ENCODE results near the gene NBPF4.
"Not testable (repeated sequence)": the region's sequence is repeated elsewhere in the genome, so short reads cannot be mapped to it uniquely, and the experiment has no call there.

The NBPF4 gene

DNA sequence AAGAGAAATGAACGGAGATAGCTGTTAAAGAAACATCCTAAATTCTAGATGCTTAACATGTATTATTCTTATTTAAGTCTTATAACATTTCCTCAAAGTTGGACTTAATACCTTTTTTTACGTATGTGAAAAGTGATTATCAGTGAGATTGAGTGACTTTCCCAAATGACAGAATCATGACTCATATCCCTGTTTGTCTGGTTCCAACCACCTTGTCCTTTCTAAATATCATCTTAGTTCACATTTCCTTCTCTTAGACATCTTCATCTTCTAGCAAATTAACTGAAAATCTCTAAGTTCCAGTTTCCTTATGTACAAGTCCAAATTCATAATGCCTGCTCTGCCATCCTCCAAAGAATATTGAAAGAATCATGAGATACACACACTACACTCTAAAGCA, 26.9 kb downstream of the NBPF4 start:
- DNase-seq (ENCODE audit: low read depth); H3K4me3 ChIP-seq (ENCODE audit: low read depth, low read length); in situ Hi-C loops (cut with HindIII; ENCODE audit: low sequenced_read_pairs): not testable (repeated sequence)

DNA sequence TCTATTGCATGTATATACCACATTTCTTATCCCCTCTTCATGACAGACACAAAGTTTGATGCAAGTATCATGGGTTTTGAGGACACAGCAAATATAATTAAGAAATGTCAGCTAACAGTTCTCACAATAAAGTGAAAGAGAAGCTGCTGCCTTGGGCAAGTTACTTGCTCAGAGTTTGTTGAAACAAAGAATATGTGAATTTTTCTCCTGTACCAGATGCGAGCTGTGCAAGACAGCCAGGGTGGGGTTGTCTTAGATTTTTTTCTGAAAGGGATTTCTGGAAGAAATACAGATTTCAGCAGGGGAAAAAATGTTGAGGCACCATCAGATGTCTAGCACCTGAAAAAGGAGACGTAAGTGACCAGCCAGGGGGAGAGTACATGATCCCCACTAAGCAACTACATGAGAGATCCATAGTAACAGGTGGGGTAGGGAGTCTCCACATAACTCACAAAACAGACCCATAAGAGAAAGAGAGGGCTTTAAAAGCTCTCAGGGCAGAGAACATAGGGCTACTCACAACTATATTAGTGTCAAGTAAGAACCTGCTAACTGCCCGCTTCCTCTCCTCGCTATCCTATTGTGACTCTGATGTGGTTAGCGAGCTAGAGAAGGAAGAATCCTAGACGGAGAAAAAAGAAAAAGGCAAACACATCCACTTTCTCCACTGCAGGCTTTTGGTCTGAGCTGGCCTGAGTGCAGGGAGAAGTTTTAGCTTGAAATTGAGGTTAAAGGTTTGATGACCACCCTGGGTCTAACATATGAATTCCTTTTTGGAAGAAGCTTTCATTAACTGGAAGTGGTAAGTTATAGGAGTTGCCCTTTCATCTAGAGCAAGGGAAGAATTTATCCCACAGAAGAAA, 27.6 kb downstream of the NBPF4 start:
- H3K4me3 ChIP-seq (ENCODE audit: low read depth, low read length); in situ Hi-C loops (cut with HindIII; ENCODE audit: low sequenced_read_pairs); DNase-seq (ENCODE audit: low read depth): not testable (repeated sequence)

DNA sequence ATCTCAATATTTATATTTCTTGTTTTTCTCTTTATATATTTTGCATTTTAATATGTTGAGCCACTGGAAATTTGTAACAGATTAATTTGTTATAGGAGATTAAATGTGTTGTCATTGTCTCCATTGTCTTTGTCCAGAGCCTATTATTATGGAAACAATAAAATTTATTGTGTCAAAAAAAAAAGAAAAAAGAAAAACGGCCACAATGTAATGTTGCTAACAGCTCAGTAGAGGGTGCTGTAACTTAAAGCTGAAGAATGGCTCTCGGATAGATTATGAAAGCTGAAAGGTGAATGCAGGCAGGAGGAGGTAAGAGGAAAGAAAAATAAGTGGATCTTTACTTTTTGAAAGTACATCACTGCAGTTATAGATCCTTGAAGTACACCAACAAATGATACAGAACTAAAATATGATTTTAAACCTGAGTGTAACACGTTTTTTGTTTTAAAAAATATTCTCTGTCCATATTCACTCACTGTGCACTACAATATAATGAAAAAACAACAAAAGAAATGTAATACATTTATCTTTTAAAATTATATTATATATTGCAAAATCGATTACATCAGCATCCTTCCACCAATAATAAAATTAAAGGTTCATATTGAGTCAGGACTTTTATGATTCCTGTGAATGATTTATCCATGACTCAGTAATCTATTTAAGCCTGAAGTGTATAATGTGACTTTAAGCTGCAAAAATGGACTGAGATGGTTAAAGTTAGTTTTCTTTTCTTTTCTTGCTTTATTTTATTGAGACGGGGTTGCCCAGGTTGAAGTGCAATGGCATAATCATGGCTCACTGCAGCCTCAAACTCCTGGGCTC, 29.0 kb downstream of the NBPF4 start:
- TF ChIP-seq, protein P1, sequence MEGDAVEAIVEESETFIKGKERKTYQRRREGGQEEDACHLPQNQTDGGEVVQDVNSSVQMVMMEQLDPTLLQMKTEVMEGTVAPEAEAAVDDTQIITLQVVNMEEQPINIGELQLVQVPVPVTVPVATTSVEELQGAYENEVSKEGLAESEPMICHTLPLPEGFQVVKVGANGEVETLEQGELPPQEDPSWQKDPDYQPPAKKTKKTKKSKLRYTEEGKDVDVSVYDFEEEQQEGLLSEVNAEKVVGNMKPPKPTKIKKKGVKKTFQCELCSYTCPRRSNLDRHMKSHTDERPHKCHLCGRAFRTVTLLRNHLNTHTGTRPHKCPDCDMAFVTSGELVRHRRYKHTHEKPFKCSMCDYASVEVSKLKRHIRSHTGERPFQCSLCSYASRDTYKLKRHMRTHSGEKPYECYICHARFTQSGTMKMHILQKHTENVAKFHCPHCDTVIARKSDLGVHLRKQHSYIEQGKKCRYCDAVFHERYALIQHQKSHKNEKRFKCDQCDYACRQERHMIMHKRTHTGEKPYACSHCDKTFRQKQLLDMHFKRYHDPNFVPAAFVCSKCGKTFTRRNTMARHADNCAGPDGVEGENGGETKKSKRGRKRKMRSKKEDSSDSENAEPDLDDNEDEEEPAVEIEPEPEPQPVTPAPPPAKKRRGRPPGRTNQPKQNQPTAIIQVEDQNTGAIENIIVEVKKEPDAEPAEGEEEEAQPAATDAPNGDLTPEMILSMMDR (IDR thresholded peaks at IDR 0.05; ENCODE audit: low read depth, low read length, missing control alignments): peak; percentile 43
- DNase-seq (ENCODE audit: low read depth); H3K4me3 ChIP-seq (ENCODE audit: low read depth, low read length); in situ Hi-C loops (cut with HindIII; ENCODE audit: low sequenced_read_pairs): not testable (repeated sequence)

DNA sequence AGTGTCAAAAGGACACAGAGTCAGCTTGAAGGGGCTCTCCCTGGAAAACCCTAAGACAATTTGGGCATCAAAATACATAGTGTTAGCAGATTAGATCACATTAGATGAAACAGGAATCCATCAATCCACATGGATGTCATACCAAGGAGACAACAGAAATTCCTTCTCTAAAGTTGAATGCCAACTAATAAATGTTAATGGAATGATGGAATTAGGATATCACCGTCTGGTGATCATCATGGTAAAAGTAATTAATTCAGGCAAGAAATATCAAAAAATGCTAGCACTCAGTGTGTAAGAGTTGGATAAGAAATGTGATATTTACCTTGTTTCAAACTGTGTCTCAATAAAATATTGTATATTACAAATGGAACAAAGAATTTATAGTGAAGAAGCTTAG, 32.9 kb downstream of the NBPF4 start:
- no peak for DNase-seq (ENCODE audit: low read depth)
- in situ Hi-C loops (cut with HindIII; ENCODE audit: low sequenced_read_pairs): no loop called here
- TF ChIP-seq, protein P1 (IDR thresholded peaks at IDR 0.05; ENCODE audit: low read depth, low read length, missing control alignments): no peak
- H3K4me3 ChIP-seq (ENCODE audit: low read depth, low read length): no peak overlapping the region

- in situ Hi-C loops (cut with HindIII; ENCODE audit: low sequenced_read_pairs): no loop called here
- no peak for DNase-seq (ENCODE audit: low read depth)
- TF ChIP-seq, protein P1 (IDR thresholded peaks at IDR 0.05; ENCODE audit: low read depth, low read length, missing control alignments): no peak
These were observed 34.3 kb downstream of the NBPF4 start for GRCh38 chr1:108209456-108210108.

DNA sequence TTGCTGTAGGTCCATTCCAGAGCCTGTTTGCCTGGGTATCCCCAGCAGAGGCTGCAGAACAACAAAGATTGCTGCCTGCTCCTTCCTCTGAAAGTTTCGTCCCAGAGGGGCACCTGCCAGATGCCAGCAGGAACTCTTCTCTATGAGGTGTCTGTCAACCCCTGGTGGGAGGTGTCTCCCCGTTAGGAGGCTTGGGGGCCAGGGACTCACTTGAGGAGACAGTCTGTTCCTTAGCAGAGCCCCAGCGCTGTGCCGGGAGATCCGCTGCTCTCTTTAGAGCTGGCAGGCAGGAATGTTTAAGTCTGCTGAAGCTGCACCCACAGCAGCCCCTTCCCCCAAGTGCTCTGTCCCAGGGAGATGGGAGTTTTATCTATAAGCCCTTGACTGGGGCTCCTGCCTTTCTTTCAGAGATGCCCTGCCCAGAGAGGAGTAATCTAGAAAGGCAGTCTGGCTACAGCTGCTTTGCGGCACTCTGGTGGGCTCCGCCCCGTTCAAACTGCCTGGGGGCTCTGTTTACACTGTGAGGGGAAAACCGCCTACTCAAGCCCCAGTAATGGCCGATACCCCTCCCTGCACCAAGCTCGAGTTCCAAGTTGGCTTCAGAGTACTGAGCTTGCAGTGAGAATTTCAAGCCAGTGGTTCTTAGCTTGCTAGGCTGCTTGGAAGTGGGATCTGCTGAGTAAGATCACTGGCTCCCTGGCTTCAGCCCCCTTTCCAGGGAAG, 35.0 kb downstream of the NBPF4 start:
- in situ Hi-C loops (cut with HindIII; ENCODE audit: low sequenced_read_pairs): no loop called here
- H3K4me3 ChIP-seq (ENCODE audit: low read depth, low read length): no peak overlapping the region
- TF ChIP-seq, protein P1 (IDR thresholded peaks at IDR 0.05; ENCODE audit: low read depth, low read length, missing control alignments): no peak
- no peak for DNase-seq (ENCODE audit: low read depth)

More at GRCh38 chr1:108209456-108210108, 34.3 kb downstream of the NBPF4 start:
- no peak overlapping the region for H3K4me3 ChIP-seq (ENCODE audit: low read depth, low read length)

DNA sequence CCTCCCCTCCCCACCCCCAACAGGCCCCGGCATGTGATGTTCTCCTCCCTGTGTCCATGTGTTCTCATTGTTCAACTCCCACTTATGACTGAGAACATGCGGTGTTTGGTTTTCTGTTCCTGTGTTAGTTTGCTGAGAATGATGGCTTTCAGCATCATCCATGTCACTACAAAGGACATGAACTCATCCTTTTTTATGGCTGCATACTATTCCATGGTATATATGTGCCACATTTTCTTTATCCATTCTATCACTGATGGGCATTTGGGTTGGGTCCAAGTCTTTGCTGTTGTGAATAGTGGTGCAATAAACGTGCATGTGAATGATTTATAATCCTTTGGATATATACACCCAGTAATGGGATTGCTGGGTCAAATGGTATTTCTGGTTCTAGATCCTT, 40.3 kb downstream of the NBPF4 start:
- in situ Hi-C loops (cut with HindIII; ENCODE audit: low sequenced_read_pairs); H3K4me3 ChIP-seq (ENCODE audit: low read depth, low read length); DNase-seq (ENCODE audit: low read depth): not testable (repeated sequence)
